Stimulated activated CD8-positive, alpha-beta memory T cell treated with anti-CD3 and anti-CD28 coated beads, Interleukin-15, amount 100 ng/mL, for 24 hours (primary cell): ENCODE measurements around the gene INAVA.
"Not testable (repeated sequence)": the region's sequence is repeated elsewhere in the genome, so short reads cannot be mapped to it uniquely, and the experiment has no call there.

ENCODE experiments used
- DNase-seq: peaks from one replicate; pipeline ENCODE4 v3.0.0-alpha.2; 2020; ENCODE audit warnings: low read depth

The INAVA gene

DNA sequence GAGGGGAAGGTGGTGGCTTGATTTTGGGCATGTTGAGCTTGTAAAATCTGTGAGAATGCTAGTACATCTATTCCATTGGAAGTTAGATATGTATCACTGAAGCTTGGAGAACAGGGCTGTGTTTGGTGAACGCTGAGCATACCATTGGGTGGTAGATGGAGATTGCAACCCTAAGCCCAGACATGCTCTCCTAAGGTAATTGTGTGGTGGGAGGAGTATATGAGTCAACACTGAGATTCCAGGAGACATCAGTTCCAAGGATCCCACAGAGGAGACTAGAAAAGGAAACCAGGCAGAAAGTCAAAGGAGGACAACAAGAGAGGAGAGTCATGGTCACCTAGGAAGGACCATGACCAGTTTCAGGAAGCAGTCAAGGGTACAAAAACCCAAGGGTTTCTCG, 68.4 kb downstream of the INAVA start:
- no peak for DNase-seq

- not testable (repeated sequence) for DNase-seq
These were observed 69.2 kb downstream of the INAVA start for GRCh38 chr1:200963888-200964287.
